ENCODE measurements around the gene GRIK3.

The GRIK3 gene

GRCh38 chr1:36765785-36766300, 268.5 kb downstream of the GRIK3 start:
- DNase-seq (ENCODE audit: low read depth), result no peak

DNA sequence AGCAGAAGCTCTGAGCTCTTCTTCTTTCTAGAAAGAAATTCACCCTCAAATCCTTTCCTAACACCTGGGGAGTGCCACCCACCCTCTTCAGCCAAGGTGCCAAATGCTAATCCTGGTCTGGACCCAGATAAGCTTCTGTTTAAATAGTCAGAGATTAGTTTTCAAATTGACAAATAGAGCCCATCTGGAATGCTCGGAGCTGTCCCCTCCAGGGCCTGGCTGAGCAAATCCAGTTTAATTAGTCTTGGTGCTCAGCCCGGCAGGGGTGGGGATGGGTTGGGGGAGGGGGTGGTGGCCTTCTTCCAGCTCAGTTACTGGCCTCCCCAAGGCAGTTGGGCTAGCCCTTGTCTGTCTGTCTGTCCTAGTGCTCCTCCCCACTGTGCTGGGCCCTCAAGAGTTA, 269.5 kb downstream of the GRIK3 start:
- no peak for DNase-seq (ENCODE audit: low read depth)

DNA sequence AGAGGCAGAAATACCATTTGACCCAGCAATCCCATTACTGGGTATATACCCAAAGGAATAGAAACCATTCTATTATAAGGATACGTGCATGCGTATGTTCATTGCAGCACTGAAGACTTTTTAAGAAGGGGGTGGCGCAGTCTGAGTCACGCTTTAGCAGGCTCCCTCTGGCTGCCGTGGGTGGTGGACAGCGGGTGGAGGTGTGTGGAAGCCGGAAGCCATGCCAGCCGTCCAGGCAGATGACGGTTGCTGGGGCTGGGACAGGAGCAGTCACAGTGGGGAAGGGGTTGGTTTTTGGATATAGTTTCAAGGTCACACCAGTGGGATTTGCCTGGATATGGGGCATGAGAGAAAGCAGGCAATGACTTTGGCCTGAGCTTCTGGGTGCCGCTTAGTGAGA, 270.5 kb downstream of the GRIK3 start:
- DNase-seq (ENCODE audit: low read depth), result no peak

GRCh38 chr1:36762174-36762573, 272.1 kb downstream of the GRIK3 start:
- no peak for DNase-seq (ENCODE audit: low read depth)

- no peak for DNase-seq (ENCODE audit: low read depth)
Observed at GRCh38 chr1:36761113-36761512, 273.2 kb downstream of the GRIK3 start.

- no peak for DNase-seq (ENCODE audit: low read depth)
Observed at GRCh38 chr1:36760081-36760480, 274.2 kb downstream of the GRIK3 start.

DNA sequence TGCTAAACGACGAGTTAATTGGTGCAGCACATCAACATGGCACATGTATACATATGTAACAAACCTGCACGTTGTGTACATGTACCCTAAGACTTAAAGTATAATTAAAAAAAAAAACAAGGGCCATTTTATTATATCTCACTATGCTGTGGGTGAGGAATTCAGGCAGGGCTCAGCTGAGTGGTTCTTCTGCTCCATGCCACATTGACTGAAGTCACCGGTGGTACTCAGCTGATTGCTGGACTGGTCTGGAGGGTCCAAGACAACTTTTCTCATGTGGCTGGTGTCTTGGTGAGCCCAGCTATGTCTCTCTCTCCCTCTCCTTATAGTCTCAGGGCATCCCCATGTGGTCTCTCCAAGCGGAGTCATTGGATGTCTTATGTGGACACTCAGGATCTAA, 275.0 kb downstream of the GRIK3 start:
- no peak for DNase-seq (ENCODE audit: low read depth)

GRCh38 chr1:36755303-36756230, 278.7 kb downstream of the GRIK3 start:
- no peak for DNase-seq (ENCODE audit: low read depth)

DNA sequence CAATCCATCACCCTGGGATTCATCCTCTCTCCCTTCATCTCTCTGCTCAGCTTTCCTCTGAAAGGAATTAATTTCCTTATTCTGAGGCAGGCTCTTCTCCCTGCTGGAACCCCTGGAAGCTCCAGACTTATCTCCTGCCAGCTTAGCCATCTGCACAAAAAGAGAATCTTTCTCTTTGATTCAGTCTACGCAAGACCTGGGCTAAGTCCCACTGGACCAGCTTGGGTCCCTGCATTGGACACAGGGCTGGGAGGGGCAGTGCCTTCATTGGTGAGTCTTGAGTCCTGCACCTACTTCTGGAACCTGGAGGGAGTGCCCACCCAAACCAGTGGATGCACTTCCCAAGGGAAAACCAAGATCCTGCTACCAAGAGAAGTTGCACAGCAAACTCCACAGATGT, 279.9 kb downstream of the GRIK3 start:
- no peak for DNase-seq (ENCODE audit: low read depth)

- DNase-seq (ENCODE audit: low read depth), result no peak
Observed at GRCh38 chr1:36753451-36753850, 280.9 kb downstream of the GRIK3 start.

- no peak for DNase-seq (ENCODE audit: low read depth)
Observed at GRCh38 chr1:36752891-36753361, 281.4 kb downstream of the GRIK3 start.

DNA sequence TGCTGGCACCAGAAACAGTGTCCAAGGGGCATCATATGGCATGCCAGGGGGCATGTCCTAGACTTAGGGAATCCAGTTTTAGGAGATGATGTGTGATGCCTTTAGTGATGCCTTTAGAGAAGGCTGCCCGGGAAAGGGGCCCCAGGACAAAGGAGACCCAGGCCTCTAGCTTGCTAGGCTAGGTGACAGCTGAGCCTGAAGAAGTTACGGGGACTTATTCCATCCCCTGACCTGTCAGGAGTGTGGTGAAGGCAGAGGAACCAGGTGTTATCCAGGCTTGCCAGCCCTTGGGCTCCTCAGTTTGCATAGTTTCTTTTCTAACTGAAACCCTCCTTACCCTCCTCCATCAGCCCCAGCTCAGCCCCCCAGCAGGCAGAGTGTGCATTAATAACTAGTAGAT, 281.9 kb downstream of the GRIK3 start:
- no peak for DNase-seq (ENCODE audit: low read depth)

DNA sequence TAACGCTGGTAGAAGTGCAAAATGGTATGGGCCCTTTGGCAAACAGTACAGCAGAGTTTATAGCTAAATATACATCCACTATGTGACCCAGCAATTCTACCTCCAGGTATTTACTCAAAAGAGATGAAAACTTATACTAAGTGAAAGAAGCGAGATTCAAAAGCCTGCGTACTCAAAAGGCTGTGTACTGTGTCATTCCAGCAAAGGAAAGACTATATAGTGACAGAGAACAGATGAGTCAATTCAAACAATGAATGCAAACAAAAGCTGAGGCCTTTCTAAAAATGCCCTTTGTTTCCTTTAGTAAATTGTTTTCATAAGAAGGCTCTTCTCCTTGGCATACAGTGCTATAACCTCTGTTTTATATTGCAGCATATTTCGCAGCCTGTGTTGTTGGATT, 282.8 kb downstream of the GRIK3 start:
- DNase-seq (ENCODE audit: low read depth), result no peak

- no peak for DNase-seq (ENCODE audit: low read depth)
Observed at GRCh38 chr1:36748466-36748865, 285.8 kb downstream of the GRIK3 start.
